Measurements from ENCODE around the gene NDUFV1.
"Not testable (repeated sequence)": the region's sequence is repeated elsewhere in the genome, so short reads cannot be mapped to it uniquely, and the experiment has no call there.

Gene NDUFV1

GRCh38 chr11:67616431-67617242 lies 9.9 kb downstream of the NDUFV1 start:
- no peak for ATAC-seq
- TF ChIP-seq ZFP30 (CRISPR knock-in tag; IDR thresholded peaks at IDR 0.05) = no peak

GRCh38 chr11:67617243-67617953 lies 10.7 kb downstream of the NDUFV1 start:
- TF ChIP-seq TSHZ2 (CRISPR knock-in tag; IDR thresholded peaks at IDR 0.05) (no peak), CREB5 (CRISPR knock-in tag; IDR thresholded peaks at IDR 0.05; ENCODE audit: low read depth) (no peak), SNAI2 (CRISPR knock-in tag; IDR thresholded peaks at IDR 0.05) (no peak), CSRNP3 (CRISPR knock-in tag; IDR thresholded peaks at IDR 0.05) (no peak)
- ATAC-seq = no peak

- not testable (repeated sequence) for ATAC-seq
Measured at GRCh38 chr11:67618901-67619659, 12.3 kb downstream of the NDUFV1 start.

- not testable (repeated sequence) for ATAC-seq
Measured at GRCh38 chr11:67619683-67620618, 13.2 kb downstream of the NDUFV1 start.

- not testable (repeated sequence) for ATAC-seq
Measured at GRCh38 chr11:67620621-67621020, 13.9 kb downstream of the NDUFV1 start.

- ATAC-seq = not testable (repeated sequence)
Measured at GRCh38 chr11:67621928-67622327, 15.2 kb downstream of the NDUFV1 start.

- not testable (repeated sequence) for ATAC-seq
Measured at GRCh38 chr11:67622905-67623304, 16.2 kb downstream of the NDUFV1 start.

GRCh38 chr11:67623795-67624194 lies 17.1 kb downstream of the NDUFV1 start:
- ATAC-seq = not testable (repeated sequence)

- ATAC-seq = not testable (repeated sequence)
Measured at GRCh38 chr11:67626131-67626833, 19.5 kb downstream of the NDUFV1 start.
